K562 (cell line): ENCODE measurements around the gene SERPINF2. TPM values are rescaled to one million over a fixed set of nuclear protein-coding genes. Genes with fewer than 3 reads are reported as not detected.

Experiments
- BRCA1 ChIP-seq, 2 experiments: fragments of 450-650 bp in 1 of 2; sonication (generic) in 1 of 2; formaldehyde crosslinking in 1 of 2; IDR thresholded peaks; 2 replicates each; pipeline versions ENCODE4 v1.5.0 to v1.6.1; 2017 to 2020; ENCODE audit warnings: mild to moderate bottlenecking in 1 of 2, missing genetic modification reagents in 1 of 2
- CREM ChIP-seq: IDR thresholded peaks from 2 replicates; pipeline ENCODE4 v1.6.1; 2014; ENCODE audit warnings: antibody characterized with exemption, low read depth
- CXXC5 ChIP-seq: fragments of 250-450 bp; sonication (Bioruptor Pico); IDR thresholded peaks from 2 replicates; pipeline ENCODE4 v1.8.0; 2022; ENCODE audit warnings: inconsistent platforms, mild to moderate bottlenecking, moderate library complexity
- EGR1 ChIP-seq: fragments of 450-650 bp; conservative IDR thresholded peaks from 2 replicates; pipeline ENCODE4 v1.6.1; 2017; ENCODE audit warnings: mild to moderate bottlenecking
- ELF2 ChIP-seq: fragments of 250-450 bp; sonication (Bioruptor Pico); IDR thresholded peaks from 2 replicates; pipeline ENCODE4 v1.5.0; 2021; ENCODE audit warnings: mild to moderate bottlenecking
- EZH2 ChIP-seq: IDR thresholded peaks from 2 replicates; pipeline ENCODE4 v1.6.1; 2012; ENCODE audit warnings: low read depth, mild to moderate bottlenecking, inconsistent platforms, low read length, borderline replicate concordance
- FIP1L1 ChIP-seq: fragments of 200-400 bp; formaldehyde crosslinking; IDR thresholded peaks from 2 replicates; pipeline ENCODE4 v1.6.1; 2018; ENCODE audit warnings: mild to moderate bottlenecking, low read depth, low read length; ENCODE audit not compliant: poor library complexity, severe bottlenecking
- KDM1A ChIP-seq, 2 experiments: fragments of 450-650 bp; IDR thresholded peaks; 2 replicates each; pipeline ENCODE4 v1.6.1; 2016; ENCODE audit warnings: mild to moderate bottlenecking in 2 of 2
- KLF16 ChIP-seq: IDR thresholded peaks from 2 replicates; pipeline ENCODE4 v1.6.1; 2016; ENCODE audit warnings: antibody characterized with exemption
- TAL1 ChIP-seq: fragments of 450-650 bp; IDR thresholded peaks from 2 replicates; pipeline ENCODE4 v1.6.1; 2016; ENCODE audit warnings: mild to moderate bottlenecking
- ZFP1 ChIP-seq: fragments of 450-650 bp; formaldehyde crosslinking; IDR thresholded peaks from 2 replicates; pipeline ENCODE4 v1.4.0; 2020; ENCODE audit warnings: mild to moderate bottlenecking, mixed read lengths
- ZNF764 ChIP-seq: fragments of 250-450 bp; sonication (Bioruptor Pico); IDR thresholded peaks from 2 replicates; pipeline ENCODE4 v1.4.0; 2020; ENCODE audit warnings: low read depth, mild to moderate bottlenecking, moderate library complexity
- ZSCAN29 ChIP-seq: fragments of 450-650 bp; IDR thresholded peaks from 2 replicates; pipeline ENCODE4 v1.6.1; 2017
- polyA plus RNA-seq, 8 experiments: library from polyadenylated mRNA; depleted of rRNA in 4 of 8; stranded (reverse) in 5 of 8; unstranded in 3 of 8; fragments of >200 nt; fragmentation: Nextera tagmentation in 2 of 8; fragmentation: Illumina TruSeq in 1 of 8; extraction: Ambion mirVana in 2 of 8; extraction: Trizol in 1 of 8; gene quantifications; 2 replicates each; pipeline versions ENCODE4 v1.2.1 to v1.2.3, GENCODE V29; 2011 to 2014; ENCODE audit warnings: inconsistent platforms in 1 of 8, missing spikeins in 1 of 8
- total RNA-seq, 7 experiments: library from RNA; depleted of rRNA in 6 of 7; stranded (reverse); fragments of >200 nt in 6 of 7; fragmentation: Illumina TruSeq in 2 of 7; extraction: Trizol in 2 of 7; gene quantifications; 2 replicates each; pipeline versions ENCODE4 v1.2.1 to v1.2.3, GENCODE V29; 2011 to 2021; ENCODE audit warnings: low replicate concordance in 1 of 7
- TF ChIP-seq, protein P1 (sequence below): sonication (generic); formaldehyde crosslinking; IDR thresholded peaks from 2 replicates; pipeline ENCODE4 v1.8.0; 2022; ENCODE audit warnings: mild to moderate bottlenecking, missing genetic modification reagents
- TF ChIP-seq, protein P2 (sequence below), 2 experiments: fragments of 450-650 bp; IDR thresholded peaks; 2 replicates each; pipeline ENCODE4 v1.6.1; 2016
- TF ChIP-seq, protein P3 (sequence below): fragments of 450-650 bp; IDR thresholded peaks from 2 replicates; pipeline ENCODE4 v1.7.1; 2018; ENCODE audit warnings: mild to moderate bottlenecking, low read depth; ENCODE audit not compliant: partially characterized antibody
- TF ChIP-seq, protein P4 (sequence below): fragments of 250-450 bp; sonication (Bioruptor Pico); IDR thresholded peaks from 2 replicates; pipeline ENCODE4 v1.4.0; 2020; ENCODE audit warnings: mild to moderate bottlenecking, moderate library complexity

The SERPINF2 gene
- total and polyA plus RNA-seq, 9 of the 15 experiments (the other 6 are each of a cell fraction or from before 2014, with no cell fraction given), result 0.22 TPM; not detected in 8

DNA sequence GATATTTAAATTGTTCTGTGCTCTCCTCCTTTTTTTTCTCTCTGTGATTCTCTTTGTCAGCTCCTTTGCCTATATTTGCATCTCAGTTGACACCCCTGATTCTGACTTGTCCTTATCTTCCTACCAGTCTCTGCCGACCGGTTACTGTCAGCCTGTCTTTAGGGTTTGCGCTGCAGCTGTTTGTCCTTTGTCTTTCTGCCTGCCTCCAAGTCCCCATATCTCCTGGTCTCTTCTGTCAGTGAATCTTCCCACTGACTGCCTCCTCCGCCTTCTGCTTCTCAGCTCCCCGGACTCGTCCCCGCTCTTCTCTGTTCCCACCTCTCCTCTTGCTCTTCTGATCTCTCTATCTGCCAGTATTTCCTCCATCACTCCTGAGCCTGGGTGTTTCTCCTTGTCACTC, 37.7 kb upstream of the SERPINF2 start (continued):
- no peak for TF ChIP-seq FIP1L1
- peak; percentile 66 for TF ChIP-seq TAL1
- TF ChIP-seq CXXC5, result no peak
- no peak for TF ChIP-seq ZFP1 (CRISPR knock-in tag)
- TF ChIP-seq ZNF764 (CRISPR knock-in tag), result no peak
- TF ChIP-seq KDM1A (IDR thresholded peaks at IDR 0.05), result peak; percentile 56 to 66
- TF ChIP-seq BRCA1 (IDR thresholded peaks at IDR 0.05), result no peak
- no peak for TF ChIP-seq BRCA1 (CRISPR knock-in tag; IDR thresholded peaks at IDR 0.05)
- TF ChIP-seq EGR1, result peak; percentile 53
- no peak for TF ChIP-seq EZH2
- peak; percentile 67 for TF ChIP-seq KLF16
- no peak for TF ChIP-seq ZSCAN29
- TF ChIP-seq, protein P1, sequence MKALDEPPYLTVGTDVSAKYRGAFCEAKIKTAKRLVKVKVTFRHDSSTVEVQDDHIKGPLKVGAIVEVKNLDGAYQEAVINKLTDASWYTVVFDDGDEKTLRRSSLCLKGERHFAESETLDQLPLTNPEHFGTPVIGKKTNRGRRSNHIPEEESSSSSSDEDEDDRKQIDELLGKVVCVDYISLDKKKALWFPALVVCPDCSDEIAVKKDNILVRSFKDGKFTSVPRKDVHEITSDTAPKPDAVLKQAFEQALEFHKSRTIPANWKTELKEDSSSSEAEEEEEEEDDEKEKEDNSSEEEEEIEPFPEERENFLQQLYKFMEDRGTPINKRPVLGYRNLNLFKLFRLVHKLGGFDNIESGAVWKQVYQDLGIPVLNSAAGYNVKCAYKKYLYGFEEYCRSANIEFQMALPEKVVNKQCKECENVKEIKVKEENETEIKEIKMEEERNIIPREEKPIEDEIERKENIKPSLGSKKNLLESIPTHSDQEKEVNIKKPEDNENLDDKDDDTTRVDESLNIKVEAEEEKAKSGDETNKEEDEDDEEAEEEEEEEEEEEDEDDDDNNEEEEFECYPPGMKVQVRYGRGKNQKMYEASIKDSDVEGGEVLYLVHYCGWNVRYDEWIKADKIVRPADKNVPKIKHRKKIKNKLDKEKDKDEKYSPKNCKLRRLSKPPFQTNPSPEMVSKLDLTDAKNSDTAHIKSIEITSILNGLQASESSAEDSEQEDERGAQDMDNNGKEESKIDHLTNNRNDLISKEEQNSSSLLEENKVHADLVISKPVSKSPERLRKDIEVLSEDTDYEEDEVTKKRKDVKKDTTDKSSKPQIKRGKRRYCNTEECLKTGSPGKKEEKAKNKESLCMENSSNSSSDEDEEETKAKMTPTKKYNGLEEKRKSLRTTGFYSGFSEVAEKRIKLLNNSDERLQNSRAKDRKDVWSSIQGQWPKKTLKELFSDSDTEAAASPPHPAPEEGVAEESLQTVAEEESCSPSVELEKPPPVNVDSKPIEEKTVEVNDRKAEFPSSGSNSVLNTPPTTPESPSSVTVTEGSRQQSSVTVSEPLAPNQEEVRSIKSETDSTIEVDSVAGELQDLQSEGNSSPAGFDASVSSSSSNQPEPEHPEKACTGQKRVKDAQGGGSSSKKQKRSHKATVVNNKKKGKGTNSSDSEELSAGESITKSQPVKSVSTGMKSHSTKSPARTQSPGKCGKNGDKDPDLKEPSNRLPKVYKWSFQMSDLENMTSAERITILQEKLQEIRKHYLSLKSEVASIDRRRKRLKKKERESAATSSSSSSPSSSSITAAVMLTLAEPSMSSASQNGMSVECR (CRISPR knock-in tag), result 0 out of 2 replicates have a peak, but pooled peaks have one; percentile 23
- TF ChIP-seq, protein P2, sequence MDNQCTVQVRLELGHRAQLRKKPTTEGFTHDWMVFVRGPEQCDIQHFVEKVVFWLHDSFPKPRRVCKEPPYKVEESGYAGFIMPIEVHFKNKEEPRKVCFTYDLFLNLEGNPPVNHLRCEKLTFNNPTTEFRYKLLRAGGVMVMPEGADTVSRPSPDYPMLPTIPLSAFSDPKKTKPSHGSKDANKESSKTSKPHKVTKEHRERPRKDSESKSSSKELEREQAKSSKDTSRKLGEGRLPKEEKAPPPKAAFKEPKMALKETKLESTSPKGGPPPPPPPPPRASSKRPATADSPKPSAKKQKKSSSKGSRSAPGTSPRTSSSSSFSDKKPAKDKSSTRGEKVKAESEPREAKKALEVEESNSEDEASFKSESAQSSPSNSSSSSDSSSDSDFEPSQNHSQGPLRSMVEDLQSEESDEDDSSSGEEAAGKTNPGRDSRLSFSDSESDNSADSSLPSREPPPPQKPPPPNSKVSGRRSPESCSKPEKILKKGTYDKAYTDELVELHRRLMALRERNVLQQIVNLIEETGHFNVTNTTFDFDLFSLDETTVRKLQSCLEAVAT (IDR thresholded peaks at IDR 0.05), result peak in 1 of 2 experiments; percentile 13; a peak in 1 of 4 replicates
- TF ChIP-seq, protein P3, sequence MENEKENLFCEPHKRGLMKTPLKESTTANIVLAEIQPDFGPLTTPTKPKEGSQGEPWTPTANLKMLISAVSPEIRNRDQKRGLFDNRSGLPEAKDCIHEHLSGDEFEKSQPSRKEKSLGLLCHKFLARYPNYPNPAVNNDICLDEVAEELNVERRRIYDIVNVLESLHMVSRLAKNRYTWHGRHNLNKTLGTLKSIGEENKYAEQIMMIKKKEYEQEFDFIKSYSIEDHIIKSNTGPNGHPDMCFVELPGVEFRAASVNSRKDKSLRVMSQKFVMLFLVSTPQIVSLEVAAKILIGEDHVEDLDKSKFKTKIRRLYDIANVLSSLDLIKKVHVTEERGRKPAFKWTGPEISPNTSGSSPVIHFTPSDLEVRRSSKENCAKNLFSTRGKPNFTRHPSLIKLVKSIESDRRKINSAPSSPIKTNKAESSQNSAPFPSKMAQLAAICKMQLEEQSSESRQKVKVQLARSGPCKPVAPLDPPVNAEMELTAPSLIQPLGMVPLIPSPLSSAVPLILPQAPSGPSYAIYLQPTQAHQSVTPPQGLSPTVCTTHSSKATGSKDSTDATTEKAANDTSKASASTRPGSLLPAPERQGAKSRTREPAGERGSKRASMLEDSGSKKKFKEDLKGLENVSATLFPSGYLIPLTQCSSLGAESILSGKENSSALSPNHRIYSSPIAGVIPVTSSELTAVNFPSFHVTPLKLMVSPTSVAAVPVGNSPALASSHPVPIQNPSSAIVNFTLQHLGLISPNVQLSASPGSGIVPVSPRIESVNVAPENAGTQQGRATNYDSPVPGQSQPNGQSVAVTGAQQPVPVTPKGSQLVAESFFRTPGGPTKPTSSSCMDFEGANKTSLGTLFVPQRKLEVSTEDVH, result no peak
- TF ChIP-seq, protein P4, sequence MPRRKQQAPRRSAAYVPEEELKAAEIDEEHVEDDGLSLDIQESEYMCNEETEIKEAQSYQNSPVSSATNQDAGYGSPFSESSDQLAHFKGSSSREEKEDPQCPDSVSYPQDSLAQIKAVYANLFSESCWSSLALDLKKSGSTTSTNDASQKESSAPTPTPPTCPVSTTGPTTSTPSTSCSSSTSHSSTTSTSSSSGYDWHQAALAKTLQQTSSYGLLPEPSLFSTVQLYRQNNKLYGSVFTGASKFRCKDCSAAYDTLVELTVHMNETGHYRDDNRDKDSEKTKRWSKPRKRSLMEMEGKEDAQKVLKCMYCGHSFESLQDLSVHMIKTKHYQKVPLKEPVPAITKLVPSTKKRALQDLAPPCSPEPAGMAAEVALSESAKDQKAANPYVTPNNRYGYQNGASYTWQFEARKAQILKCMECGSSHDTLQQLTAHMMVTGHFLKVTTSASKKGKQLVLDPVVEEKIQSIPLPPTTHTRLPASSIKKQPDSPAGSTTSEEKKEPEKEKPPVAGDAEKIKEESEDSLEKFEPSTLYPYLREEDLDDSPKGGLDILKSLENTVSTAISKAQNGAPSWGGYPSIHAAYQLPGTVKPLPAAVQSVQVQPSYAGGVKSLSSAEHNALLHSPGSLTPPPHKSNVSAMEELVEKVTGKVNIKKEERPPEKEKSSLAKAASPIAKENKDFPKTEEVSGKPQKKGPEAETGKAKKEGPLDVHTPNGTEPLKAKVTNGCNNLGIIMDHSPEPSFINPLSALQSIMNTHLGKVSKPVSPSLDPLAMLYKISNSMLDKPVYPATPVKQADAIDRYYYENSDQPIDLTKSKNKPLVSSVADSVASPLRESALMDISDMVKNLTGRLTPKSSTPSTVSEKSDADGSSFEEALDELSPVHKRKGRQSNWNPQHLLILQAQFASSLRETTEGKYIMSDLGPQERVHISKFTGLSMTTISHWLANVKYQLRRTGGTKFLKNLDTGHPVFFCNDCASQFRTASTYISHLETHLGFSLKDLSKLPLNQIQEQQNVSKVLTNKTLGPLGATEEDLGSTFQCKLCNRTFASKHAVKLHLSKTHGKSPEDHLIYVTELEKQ (CRISPR knock-in tag), result no peak
- 0 out of 2 replicates have a peak, but pooled peaks have one; percentile 5 for TF ChIP-seq CREM
- TF ChIP-seq ELF2, result no peak
